Lower leg skin (tissue), 4 donors: ENCODE results near the gene IL15RA. TPM values are rescaled to one million over a fixed set of nuclear protein-coding genes. Genes with fewer than 3 reads are reported as not detected.

Experiments
- DNase-seq, 2 donors: peaks; one replicate each; pipeline ENCODE4 v3.0.0-alpha.2; 2019; ENCODE audit warnings: low spot score in 2 of 2
- H3K4me3 ChIP-seq: fragments of 200-600 bp; sonication (generic); 2 replicates; pipeline ENCODE4 v1.5.1; 2017; ENCODE audit warnings: mild to moderate bottlenecking, low read depth; ENCODE audit not compliant: poor library complexity, severe bottlenecking
- CTCF ChIP-seq, 3 donors: fragments of 450-650 bp; IDR thresholded peaks; one replicate each; pipeline ENCODE4 v1.5.1; 2016; ENCODE audit warnings: antibody characterized with exemption in 3 of 3, mild to moderate bottlenecking in 3 of 3, moderate library complexity in 2 of 3
- POLR2A ChIP-seq, 2 donors: fragments of 450-650 bp; IDR thresholded peaks; one replicate each; pipeline ENCODE4 v1.6.1; 2016 to 2017; ENCODE audit warnings: antibody characterized with exemption in 2 of 2, mild to moderate bottlenecking in 1 of 2, moderate library complexity in 1 of 2
- WGBS, 2 donors: methylation state at CpG; one replicate each; pipeline ENCODE4 v1.1.5; 2018; 5-methylcytosine and 5-hydroxymethylcytosine counted together
- intact Hi-C: fragments of 100-400 bp; cut with DNase I; formaldehyde crosslinking; loops from one replicate; pipeline ENCODE4 v1.15.0; 2023; ENCODE audit warnings: low total_unique reads
- total RNA-seq, 4 donors: library from RNA; depleted of rRNA; stranded (reverse); fragments of >200 nt; gene quantifications; one replicate each; pipeline ENCODE4 v1.1.0, GENCODE V29; 2016

IL15RA gene
- total RNA-seq, 4 donors from 2014 or later: 9.3 to 30.8 (median 24.8) TPM

GRCh38 chr10:5971886-5972285, 5.5 kb downstream of the IL15RA start:
- WGBS, 2 donors: 43 to 47% methylated on average over 4 of the region's 4 CpGs
- peak in 1 of 2 donors; percentile 61 for DNase-seq
- TF ChIP-seq POLR2A (IDR thresholded peaks at IDR 0.05) (no peak), CTCF (IDR thresholded peaks at IDR 0.05) (no peak)
- H3K4me3 ChIP-seq: no peak overlapping the region
- intact Hi-C loops: no loop called here

GRCh38 chr10:5971315-5971832, 6.0 kb downstream of the IL15RA start:
- intact Hi-C loops: no loop called here
- TF ChIP-seq POLR2A (IDR thresholded peaks at IDR 0.05) (no peak), CTCF (IDR thresholded peaks at IDR 0.05) (no peak)
- WGBS, 2 donors: 37 to 38% methylated on average over 8 of the region's 8 CpGs
- no peak overlapping the region for H3K4me3 ChIP-seq
- DNase-seq: peak in 1 of 2 donors; percentile 68

GRCh38 chr10:5970527-5970926, 6.8 kb downstream of the IL15RA start:
- DNase-seq: peak in 1 of 2 donors; percentile 12
- WGBS, 2 donors: 86% methylated on average over 3 of the region's 3 CpGs
- H3K4me3 ChIP-seq: no peak overlapping the region
- intact Hi-C loops: no loop called here
- TF ChIP-seq POLR2A (IDR thresholded peaks at IDR 0.05) (no peak), CTCF (IDR thresholded peaks at IDR 0.05) (no peak)

- DNase-seq: no peak
- whole genome bisulfite sequencing, 2 donors: 88 to 90% methylated on average over 2 of the region's 2 CpGs
- no peak for TF ChIP-seq POLR2A (IDR thresholded peaks at IDR 0.05)
- TF ChIP-seq CTCF (IDR thresholded peaks at IDR 0.05): no peak
- H3K4me3 ChIP-seq: no peak overlapping the region
- intact Hi-C loops: no loop called here
Measured at GRCh38 chr10:5970066-5970465, 7.3 kb downstream of the IL15RA start.

- DNase-seq: peak in 1 of 2 donors; percentile 50
- 92 to 94% methylated on average over 9 of the region's 9 CpGs for WGBS, 2 donors
- no peak overlapping the region for H3K4me3 ChIP-seq
- intact Hi-C loops: no loop called here
- TF ChIP-seq POLR2A (IDR thresholded peaks at IDR 0.05): no peak
- TF ChIP-seq CTCF (IDR thresholded peaks at IDR 0.05): no peak
Measured at GRCh38 chr10:5968681-5969453, 8.5 kb downstream of the IL15RA start.
